Measurements from ENCODE around the gene ZNF730. TPM values are rescaled to one million over a fixed set of nuclear protein-coding genes. Genes with fewer than 3 reads are reported as not detected.

ZNF730 gene
- total and polyA plus RNA-seq, 4 donors: 0.08 to 3.2 TPM; not detected in 2

DNA sequence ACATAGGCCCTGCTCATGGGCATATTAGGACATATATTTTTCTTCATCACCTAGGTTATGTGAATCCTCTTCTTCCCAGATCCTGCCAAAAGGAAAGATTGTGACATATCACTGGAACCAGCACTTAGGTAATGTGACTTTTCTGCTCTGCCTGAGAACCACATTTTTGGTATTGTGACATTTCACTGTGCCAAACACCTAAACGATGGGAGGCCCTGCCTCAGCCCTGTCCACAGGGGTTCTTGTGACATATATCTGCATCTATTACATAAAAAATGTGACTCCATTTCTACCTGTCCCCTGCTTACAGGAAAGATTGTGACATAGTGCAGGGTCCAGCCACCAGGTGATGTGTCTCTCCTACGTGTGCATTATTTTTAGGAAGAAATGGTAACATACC is 18.5 kb upstream of the ZNF730 start (continued):
- TF ChIP-seq, protein P1, sequence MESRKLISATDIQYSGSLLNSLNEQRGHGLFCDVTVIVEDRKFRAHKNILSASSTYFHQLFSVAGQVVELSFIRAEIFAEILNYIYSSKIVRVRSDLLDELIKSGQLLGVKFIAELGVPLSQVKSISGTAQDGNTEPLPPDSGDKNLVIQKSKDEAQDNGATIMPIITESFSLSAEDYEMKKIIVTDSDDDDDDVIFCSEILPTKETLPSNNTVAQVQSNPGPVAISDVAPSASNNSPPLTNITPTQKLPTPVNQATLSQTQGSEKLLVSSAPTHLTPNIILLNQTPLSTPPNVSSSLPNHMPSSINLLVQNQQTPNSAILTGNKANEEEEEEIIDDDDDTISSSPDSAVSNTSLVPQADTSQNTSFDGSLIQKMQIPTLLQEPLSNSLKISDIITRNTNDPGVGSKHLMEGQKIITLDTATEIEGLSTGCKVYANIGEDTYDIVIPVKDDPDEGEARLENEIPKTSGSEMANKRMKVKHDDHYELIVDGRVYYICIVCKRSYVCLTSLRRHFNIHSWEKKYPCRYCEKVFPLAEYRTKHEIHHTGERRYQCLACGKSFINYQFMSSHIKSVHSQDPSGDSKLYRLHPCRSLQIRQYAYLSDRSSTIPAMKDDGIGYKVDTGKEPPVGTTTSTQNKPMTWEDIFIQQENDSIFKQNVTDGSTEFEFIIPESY (IDR thresholded peaks at IDR 0.05): no peak
- TF ChIP-seq SP1 (IDR thresholded peaks at IDR 0.05): no peak

DNA sequence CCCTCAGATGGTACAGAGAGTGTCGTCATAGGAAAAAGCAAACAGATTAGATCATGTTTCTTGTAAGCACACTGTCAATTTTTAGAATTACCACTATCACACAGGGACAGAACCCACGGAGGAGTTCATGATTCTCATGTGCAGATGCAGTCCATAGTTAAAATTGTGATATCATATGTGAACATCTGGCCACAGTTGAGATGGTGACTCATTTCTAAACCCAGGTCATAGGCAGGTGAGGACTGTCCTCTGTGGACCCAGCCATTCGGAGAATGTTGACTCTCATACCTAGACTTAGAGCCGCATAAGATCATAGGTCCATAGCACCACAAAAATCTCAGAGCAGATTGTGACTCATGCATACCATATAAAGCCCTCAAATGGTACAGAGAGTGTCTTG is 17.8 kb upstream of the ZNF730 start:
- Histone ChIP-seq H3K4me1 (ENCODE audit: control insufficient read depth in 4 of 4, insufficient read depth in 4 of 4, low read length in 3 of 4) (no peaks in the 10 kb centered on the region), H3K9me3 (ENCODE audit: control insufficient read depth in 4 of 4, low read length in 3 of 4) (peaks cover 1 to 29% (median 9%) of the 10 kb centered on the region in 4 donors), H3K27me3 (ENCODE audit: control insufficient read depth in 4 of 4, insufficient read depth in 4 of 4, low read length in 3 of 4) (no peaks in the 10 kb centered on the region), H3K4me3 (ENCODE audit: low read depth in 1 of 3, low read length in 3 of 3) (no peak overlapping the region), H3K27ac (ENCODE audit: low read depth in 1 of 2, low read length in 2 of 2) (no peak overlapping the region), H3K36me3 (ENCODE audit: control insufficient read depth in 4 of 4, insufficient read depth in 3 of 4, low read depth in 1 of 4, low read length in 3 of 4) (no peaks in the 10 kb centered on the region), H3K9ac (ENCODE audit: low read depth in 1 of 2, low read length in 2 of 2) (no peak overlapping the region)
- WGBS: 94% methylated on average over 4 of the region's 4 CpGs
- no peak for DNase-seq (ENCODE audit: low spot score)
- TF ChIP-seq HNF4G (IDR thresholded peaks at IDR 0.05) (no peak), FOXA1 (IDR thresholded peaks at IDR 0.05) (no peak), JUND (IDR thresholded peaks at IDR 0.05) (no peak), NR2F2 (IDR thresholded peaks at IDR 0.05) (no peak), EGR1 (IDR thresholded peaks at IDR 0.05; ENCODE audit: low read depth in 2 of 2) (no peak), GABPA (IDR thresholded peaks at IDR 0.05 in 1 of 2, conservative IDR thresholded peaks at IDR 0.05 in 1 of 2) (no peak), YY1 (IDR thresholded peaks at IDR 0.05) (no peak), RXRA (IDR thresholded peaks at IDR 0.05) (no peak), TAF1 (conservative IDR thresholded peaks at IDR 0.05) (no peak)
- TF ChIP-seq, protein P2, sequence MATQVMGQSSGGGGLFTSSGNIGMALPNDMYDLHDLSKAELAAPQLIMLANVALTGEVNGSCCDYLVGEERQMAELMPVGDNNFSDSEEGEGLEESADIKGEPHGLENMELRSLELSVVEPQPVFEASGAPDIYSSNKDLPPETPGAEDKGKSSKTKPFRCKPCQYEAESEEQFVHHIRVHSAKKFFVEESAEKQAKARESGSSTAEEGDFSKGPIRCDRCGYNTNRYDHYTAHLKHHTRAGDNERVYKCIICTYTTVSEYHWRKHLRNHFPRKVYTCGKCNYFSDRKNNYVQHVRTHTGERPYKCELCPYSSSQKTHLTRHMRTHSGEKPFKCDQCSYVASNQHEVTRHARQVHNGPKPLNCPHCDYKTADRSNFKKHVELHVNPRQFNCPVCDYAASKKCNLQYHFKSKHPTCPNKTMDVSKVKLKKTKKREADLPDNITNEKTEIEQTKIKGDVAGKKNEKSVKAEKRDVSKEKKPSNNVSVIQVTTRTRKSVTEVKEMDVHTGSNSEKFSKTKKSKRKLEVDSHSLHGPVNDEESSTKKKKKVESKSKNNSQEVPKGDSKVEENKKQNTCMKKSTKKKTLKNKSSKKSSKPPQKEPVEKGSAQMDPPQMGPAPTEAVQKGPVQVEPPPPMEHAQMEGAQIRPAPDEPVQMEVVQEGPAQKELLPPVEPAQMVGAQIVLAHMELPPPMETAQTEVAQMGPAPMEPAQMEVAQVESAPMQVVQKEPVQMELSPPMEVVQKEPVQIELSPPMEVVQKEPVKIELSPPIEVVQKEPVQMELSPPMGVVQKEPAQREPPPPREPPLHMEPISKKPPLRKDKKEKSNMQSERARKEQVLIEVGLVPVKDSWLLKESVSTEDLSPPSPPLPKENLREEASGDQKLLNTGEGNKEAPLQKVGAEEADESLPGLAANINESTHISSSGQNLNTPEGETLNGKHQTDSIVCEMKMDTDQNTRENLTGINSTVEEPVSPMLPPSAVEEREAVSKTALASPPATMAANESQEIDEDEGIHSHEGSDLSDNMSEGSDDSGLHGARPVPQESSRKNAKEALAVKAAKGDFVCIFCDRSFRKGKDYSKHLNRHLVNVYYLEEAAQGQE (IDR thresholded peaks at IDR 0.05): no peak
- TF ChIP-seq, protein P3, sequence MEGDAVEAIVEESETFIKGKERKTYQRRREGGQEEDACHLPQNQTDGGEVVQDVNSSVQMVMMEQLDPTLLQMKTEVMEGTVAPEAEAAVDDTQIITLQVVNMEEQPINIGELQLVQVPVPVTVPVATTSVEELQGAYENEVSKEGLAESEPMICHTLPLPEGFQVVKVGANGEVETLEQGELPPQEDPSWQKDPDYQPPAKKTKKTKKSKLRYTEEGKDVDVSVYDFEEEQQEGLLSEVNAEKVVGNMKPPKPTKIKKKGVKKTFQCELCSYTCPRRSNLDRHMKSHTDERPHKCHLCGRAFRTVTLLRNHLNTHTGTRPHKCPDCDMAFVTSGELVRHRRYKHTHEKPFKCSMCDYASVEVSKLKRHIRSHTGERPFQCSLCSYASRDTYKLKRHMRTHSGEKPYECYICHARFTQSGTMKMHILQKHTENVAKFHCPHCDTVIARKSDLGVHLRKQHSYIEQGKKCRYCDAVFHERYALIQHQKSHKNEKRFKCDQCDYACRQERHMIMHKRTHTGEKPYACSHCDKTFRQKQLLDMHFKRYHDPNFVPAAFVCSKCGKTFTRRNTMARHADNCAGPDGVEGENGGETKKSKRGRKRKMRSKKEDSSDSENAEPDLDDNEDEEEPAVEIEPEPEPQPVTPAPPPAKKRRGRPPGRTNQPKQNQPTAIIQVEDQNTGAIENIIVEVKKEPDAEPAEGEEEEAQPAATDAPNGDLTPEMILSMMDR (IDR thresholded peaks at IDR 0.05; ENCODE audit: low read depth, low read length, missing input control): no peak
- TF ChIP-seq, protein P1 (IDR thresholded peaks at IDR 0.05): no peak
